CD4-positive, alpha-beta T cell treated with Interleukin-17A for 4 hours (primary cell): ENCODE measurements around the gene IL23R.
"Not testable (repeated sequence)": the region's sequence is repeated elsewhere in the genome, so short reads cannot be mapped to it uniquely, and the experiment has no call there.

Experiments
- DNase-seq: peaks from one replicate; pipeline ENCODE4 v3.0.0-alpha.2; 2020; ENCODE audit warnings: mixed read lengths

IL23R gene, protein sequence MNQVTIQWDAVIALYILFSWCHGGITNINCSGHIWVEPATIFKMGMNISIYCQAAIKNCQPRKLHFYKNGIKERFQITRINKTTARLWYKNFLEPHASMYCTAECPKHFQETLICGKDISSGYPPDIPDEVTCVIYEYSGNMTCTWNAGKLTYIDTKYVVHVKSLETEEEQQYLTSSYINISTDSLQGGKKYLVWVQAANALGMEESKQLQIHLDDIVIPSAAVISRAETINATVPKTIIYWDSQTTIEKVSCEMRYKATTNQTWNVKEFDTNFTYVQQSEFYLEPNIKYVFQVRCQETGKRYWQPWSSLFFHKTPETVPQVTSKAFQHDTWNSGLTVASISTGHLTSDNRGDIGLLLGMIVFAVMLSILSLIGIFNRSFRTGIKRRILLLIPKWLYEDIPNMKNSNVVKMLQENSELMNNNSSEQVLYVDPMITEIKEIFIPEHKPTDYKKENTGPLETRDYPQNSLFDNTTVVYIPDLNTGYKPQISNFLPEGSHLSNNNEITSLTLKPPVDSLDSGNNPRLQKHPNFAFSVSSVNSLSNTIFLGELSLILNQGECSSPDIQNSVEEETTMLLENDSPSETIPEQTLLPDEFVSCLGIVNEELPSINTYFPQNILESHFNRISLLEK

GRCh38 chr1:67166196-67166595 is at the start of gene IL23R:
IL23R (plus strand) TSS chr1:67166454; CDS start chr1:67168121, 1,667 bp downstream.
- DNase-seq = no peak

GRCh38 chr1:67118191-67118590 is 48.1 kb upstream of the IL23R start:
- DNase-seq = no peak

GRCh38 chr1:67118646-67119045 is 47.6 kb upstream of the IL23R start:
- no peak for DNase-seq

DNA sequence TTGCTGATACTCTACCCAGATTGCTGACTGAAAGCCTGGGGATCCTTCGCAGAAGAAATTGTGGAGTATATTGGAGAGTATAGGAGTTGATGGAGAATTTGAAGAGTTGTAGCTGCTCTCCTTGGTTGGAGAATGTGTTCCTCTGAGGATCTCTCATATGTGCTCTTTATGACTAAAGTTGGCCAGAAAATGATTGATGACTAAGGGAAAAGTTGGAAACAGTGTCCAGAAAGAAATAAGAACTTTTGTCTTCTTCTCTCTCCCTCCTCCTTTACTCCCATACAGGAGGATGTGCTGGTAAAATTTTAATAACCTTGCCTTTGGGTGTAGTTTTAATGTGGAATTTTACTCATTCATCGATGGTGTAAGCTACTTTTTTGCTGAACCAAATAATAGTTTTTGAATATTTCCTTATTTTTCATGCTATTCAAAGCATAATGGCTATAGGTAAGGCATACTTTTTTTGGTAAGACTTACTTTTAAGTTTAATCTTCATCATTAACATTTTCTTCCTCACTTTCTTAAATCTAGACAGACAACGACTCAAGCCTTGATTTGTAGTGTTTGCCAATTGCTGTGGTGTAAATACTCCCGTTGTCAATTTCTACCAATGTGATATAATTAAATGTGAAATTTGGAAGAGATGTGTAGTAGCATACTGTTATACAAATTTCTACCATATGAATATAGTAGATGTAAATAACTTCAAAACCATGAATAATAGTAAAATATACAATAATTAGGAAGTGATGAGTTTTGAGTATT is 45.2 kb upstream of the IL23R start:
- no peak for DNase-seq

- DNase-seq = no peak
Measured at GRCh38 chr1:67124455-67124854, 41.8 kb upstream of the IL23R start.

GRCh38 chr1:67126111-67126746 is 40.0 kb upstream of the IL23R start:
- no peak for DNase-seq

DNA sequence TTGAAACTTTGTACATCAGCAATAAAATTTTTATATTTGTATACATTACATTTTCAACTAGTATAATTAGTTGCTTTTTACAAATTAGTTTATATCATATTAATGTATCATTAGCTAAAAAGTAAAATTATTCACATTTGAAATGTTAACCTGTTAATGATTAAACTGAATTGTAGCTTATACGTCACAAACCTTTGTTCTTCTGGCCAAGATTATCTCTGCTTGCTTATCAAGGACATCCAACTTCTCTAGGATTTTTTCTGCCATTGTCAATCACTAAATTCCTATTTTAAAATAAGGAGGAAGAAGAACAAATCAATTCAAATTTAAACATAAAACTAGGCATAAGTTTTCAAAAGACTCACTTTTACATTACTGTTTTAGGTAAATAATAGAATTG is 39.3 kb upstream of the IL23R start:
- DNase-seq = no peak

- DNase-seq = no peak
Measured at GRCh38 chr1:67130673-67131072, 35.6 kb upstream of the IL23R start.

DNA sequence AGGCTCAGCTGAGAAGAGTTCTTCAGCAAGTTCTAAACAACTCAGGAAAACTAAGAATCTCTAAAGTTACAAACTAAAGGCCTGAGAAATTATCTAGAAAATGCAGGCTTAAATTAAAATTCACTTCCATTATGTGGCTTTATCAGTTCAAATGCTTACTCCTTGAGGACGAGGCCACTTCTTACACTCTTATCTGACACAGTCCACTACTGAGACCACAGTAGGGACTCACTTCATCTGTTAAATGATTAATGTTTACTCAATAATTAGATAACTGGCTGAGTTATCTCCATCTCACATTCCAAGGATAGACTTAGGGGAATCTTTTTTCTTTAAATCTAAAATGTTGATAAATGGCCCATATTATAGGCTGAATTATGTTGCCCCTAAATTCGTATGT is 33.1 kb upstream of the IL23R start:
- no peak for DNase-seq

DNA sequence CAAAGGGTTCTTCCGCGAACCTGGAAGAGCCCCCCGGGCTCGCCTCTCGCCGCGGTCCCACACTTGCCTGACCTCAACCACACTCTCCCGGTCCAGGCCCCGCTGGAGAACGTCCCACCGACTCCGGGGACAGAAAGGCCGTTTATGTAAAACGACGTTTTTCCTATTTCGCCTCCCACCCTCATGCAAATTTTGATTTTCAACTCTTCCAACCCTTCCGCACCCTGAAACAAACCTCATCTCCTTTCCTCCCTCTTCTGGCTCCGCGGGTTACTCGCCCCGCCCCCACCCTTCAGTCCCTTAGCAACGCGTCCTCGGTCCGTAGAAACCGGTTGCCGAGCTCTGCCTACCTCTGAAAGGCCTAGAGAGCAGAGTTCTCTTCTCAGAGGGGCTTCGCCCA is 31.6 kb upstream of the IL23R start, which contains the start of gene C1orf141:
Gene C1orf141, minus strand, starts transcription at position 276 of the 400 bp plus-strand sequence. CDS start 7,730 bp downstream, outside the sequence.
- DNase-seq = peak; percentile 57

DNA sequence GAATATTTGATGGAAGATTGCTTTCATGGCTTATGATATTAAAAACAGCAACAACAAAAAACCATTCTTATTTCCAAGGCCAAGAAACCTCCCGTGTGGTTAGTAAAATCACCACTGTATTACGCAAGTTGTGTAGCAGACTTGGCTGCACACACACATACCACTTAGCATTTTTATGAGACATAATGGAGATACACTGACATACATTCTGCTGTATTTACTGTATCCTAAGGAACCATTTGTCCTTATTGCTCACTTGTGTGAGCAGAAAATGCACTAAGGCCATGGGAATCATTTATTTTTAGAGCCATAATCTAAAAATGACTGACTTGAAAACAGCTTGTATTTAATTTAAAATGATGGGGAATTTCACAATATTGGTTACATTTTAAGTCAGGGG is 30.9 kb upstream of the IL23R start:
- DNase-seq = no peak

DNA sequence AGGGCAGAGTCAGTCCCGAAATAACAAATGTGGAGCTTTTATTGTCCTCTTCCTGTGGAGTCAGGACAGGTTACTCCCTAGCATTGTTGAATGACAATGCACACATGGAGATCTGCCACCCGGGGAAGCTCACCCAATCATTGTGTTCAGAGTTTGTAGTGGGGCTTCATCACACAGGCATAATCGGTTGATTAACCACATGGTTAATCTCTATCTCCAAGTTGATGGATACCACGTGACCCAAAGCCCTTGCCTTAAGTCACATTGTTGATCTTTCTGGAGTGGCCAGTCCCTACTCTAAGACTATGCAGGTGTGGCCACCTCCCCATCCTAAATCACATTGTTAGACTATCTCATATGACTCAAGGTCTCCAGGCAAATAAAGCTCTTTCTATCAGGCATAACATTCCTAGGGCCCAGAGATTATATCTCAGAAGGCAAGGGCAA is 28.9 kb upstream of the IL23R start:
- DNase-seq = no peak

DNA sequence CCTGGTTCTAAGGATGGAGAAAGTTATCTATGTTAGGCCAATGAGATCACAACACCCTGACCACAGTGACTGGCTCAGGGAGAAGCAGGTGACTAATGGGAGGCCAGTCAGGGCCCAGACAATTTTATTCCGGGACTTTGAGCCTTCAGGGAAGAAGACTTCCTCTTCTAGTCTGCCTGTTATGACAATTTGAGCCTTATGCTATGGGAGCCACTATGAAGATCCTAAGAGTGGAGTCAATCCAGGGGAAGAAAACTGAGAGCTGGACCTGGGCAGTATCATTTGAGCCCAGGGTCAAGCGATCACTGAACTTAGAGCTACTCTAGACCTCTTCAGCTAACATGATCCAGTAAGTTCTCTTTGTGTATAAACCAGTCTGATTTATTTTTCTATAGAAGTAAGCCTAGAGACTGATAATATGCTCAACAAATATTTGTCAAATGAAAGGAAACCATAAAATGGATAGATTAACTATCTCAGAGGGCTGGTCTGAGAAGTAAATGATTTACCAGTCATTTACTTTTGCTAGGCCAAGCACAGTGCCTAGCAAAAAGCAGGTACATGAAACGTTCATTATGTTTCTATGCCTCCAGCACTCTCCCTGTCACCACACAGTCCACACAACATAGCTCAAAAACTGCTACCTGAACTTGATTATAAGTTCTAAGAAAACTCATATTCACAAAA is 27.3 kb upstream of the IL23R start:
- DNase-seq = no peak

GRCh38 chr1:67140460-67140859 is 25.8 kb upstream of the IL23R start:
- DNase-seq = no peak

DNA sequence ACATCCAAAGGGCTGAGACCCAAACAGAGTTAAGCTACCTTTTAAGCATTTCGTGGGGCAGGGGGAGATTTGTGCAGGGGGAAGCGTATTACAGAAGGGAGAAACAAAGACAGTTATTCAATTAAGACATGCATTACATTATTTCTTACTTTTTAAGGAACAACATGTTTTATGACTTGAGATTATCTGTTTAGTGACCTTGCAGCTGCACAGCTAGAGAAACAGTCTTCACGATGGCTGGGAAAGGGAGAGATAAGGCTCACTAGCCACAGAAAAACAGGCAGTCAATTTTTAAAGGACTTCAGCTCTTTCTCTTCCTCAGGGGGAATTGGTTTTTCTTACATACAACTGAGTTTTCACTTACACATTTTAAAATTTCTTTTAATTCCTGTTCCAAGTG is 24.4 kb upstream of the IL23R start:
- DNase-seq = not testable (repeated sequence)

DNA sequence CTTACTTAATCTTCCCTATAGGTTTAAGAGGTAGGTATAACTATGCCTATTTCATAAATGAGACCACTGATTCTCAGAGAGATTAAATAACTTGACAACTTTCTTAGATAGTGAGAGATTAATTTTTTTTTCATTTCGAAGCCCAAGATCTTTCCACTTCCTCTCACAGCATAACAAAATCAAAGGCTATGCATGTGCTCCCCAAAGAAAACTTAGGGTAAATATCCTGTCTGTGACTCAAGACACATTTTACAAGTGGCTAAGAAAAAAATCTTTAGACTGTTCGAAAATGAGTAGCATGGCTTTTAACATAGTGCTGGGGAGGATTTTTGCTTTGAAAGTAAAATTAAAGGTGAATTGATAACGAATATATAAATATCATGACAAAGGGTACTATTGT is 23.3 kb upstream of the IL23R start:
- no peak for DNase-seq

GRCh38 chr1:67143966-67144365 is 22.3 kb upstream of the IL23R start:
- DNase-seq = no peak

GRCh38 chr1:67144696-67145095 is 21.6 kb upstream of the IL23R start:
- peak; percentile 53 for DNase-seq

DNA sequence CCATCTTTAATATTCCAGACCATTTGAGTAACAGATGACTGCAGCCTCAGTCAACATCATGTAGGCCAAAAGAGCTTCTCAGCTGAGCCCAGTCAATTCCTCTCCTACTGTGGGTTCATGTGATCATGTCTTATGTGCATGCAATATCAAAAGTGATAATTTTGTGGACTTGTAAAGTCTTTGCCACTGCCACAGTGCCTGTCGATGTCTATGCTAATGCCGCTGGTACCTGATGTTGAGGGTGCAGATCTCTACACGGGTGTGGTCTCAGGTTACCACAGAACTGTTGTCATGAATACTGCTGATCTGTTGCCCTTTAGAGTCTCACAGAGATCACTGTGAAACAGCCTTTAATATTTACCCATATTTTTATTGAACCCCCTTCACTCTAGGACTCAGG is 20.2 kb upstream of the IL23R start:
- DNase-seq = no peak

GRCh38 chr1:67146539-67146938 is 19.7 kb upstream of the IL23R start:
- no peak for DNase-seq

GRCh38 chr1:67147973-67148372 is 18.3 kb upstream of the IL23R start:
- not testable (repeated sequence) for DNase-seq

- no peak for DNase-seq
Measured at GRCh38 chr1:67148516-67149178, 17.6 kb upstream of the IL23R start.
